HUES48 (cell line): ENCODE measurements around the gene FAM151A.
A peak's percentile ranks its signal among the peaks of the same experiment; 100 is the strongest.

Experiments
- H3K27ac ChIP-seq: one replicate; pipeline ENCODE4 v1.7.0; 2013; ENCODE audit warnings: low read depth, low read length, inconsistent platforms
- H3K27me3 ChIP-seq: 2 replicates; pipeline ENCODE4 v1.6.1; 2013; ENCODE audit warnings: mild to moderate bottlenecking, low read length; ENCODE audit not compliant: control insufficient read depth, insufficient read depth
- H3K36me3 ChIP-seq: 2 replicates; pipeline ENCODE4 v1.6.1; 2013; ENCODE audit warnings: low read length; ENCODE audit not compliant: control insufficient read depth, insufficient read depth
- H3K4me1 ChIP-seq: 2 replicates; pipeline ENCODE4 v1.6.1; 2013; ENCODE audit warnings: mild to moderate bottlenecking, low read length; ENCODE audit not compliant: control insufficient read depth, insufficient read depth
- H3K4me3 ChIP-seq: 2 replicates; pipeline ENCODE4 v1.5.1; 2013; ENCODE audit warnings: mild to moderate bottlenecking, low read depth, low read length
- H3K9ac ChIP-seq: 2 replicates; pipeline ENCODE4 v1.6.1; 2013; ENCODE audit warnings: mild to moderate bottlenecking, low read depth, low read length, moderate library complexity
- H3K9me3 ChIP-seq: 2 replicates; pipeline ENCODE4 v1.6.1; 2013; ENCODE audit warnings: low read length; ENCODE audit not compliant: control insufficient read depth, insufficient read depth

FAM151A gene

DNA sequence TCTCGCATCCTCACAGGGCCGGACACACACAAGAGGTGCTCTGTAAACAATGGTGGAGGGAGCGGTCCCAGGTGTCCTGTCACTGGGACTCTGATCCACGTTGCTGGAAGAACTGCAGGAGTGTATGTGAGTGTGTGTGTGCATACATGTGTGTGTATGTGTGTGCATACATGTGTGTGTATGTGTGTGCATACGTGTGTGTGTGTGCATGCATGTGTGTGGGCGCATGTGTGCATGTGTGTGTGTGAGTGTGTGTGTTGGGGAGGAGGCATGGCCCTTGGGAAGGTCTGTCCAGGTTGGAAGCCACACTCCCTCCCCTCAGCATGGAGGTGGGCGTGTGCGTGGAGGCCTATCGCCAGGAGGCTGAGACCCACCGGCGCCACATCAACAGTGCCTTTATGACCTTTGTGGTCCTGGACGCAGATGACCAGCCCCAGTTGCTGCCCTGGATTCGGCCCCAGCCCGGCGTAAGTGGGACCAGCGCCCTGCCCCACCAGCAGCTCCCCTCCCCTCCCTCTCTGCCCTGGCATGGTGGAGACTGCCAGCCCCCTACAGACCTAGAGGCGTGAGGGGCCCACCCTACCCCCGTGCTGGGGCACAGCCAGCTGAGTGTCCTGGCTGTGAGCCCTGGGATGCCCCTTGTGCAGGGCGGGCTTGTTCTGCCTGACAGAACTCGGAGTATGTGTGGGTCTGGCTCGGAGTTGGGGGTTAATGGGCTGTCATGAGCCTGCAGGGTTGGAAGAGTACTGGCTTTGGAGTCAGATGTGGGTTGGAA, 22.2 kb downstream of the FAM151A start:
- H3K36me3 ChIP-seq = no peaks in the 10 kb centered on the region
- H3K4me1 ChIP-seq = peaks cover 7% of the 10 kb centered on the region; the same call in 1 of the 2 replicates
- H3K9ac ChIP-seq = no peak overlapping the region
- no peak overlapping the region for H3K4me3 ChIP-seq
- no peaks in the 10 kb centered on the region for H3K27me3 ChIP-seq
- H3K9me3 ChIP-seq = no peaks in the 10 kb centered on the region
- no peak overlapping the region for H3K27ac ChIP-seq

DNA sequence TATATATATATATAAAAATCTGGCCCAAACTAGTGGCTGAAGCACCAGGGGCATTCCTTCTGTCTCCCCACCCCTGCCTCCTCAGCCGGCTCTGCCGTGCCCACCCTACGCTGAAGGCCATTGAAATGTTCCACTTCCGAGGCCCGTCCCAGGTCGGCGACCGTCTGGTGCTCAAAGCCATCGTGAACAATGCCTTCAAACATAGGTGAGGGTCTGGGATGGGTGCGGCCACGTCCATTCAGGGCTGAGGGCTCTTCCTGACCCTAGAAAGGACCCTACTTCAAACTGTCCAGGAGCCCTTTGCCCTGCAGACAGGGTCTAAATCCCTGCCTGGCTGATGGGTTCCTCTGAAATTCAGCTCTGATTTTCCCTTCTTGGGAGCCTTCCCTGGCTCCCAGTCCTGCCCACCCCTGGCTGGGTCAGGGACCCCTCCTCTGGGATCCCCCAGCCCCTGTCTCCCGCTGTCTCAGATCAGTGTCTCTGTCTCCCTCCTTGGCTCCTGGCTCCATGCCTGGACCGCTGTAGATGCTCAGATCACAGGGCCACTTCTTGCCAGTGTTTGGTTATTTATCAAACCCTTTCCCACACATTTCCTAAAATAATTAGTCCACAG, 24.0 kb downstream of the FAM151A start:
- Histone ChIP-seq H3K27me3 (no peaks in the 10 kb centered on the region), H3K27ac (no peak overlapping the region), H3K4me3 (no peak overlapping the region), H3K9ac (no peak overlapping the region), H3K9me3 (no peaks in the 10 kb centered on the region), H3K4me1 (peaks cover 7% of the 10 kb centered on the region; the same call in 1 of the 2 replicates), H3K36me3 (no peaks in the 10 kb centered on the region)

DNA sequence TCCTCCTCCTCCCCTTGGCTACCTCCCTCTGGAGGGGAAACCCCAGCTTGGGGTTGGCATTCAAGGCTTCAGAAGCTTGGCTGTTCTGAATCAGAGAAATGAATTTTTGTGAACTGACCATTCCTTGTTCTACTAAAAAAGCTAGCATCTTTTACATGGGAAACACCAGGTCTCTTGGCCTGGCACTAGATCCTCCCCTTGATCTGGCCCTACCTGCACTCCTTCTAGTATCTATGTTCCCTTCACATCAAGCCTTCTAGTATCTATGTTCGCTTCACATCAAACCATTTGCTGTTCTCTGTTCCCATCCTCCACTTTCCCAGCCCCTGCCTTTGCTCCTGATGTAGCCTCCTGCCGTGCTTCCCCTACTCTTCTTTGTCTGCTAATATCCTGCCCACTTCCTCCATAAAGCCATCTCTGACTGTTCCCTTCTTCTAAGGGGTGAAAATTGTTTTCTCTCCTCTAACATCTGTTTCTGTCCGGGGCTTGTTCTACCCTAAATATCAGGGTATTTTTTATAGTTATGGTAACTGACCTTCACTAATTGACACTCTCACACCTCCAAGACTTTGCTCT, 25.8 kb downstream of the FAM151A start:
- Histone ChIP-seq H3K9me3 (no peaks in the 10 kb centered on the region), H3K4me1 (peaks cover 7% of the 10 kb centered on the region; the same call in 1 of the 2 replicates), H3K27me3 (no peaks in the 10 kb centered on the region), H3K4me3 (no peak overlapping the region), H3K27ac (peak overlapping the region; percentile 26), H3K9ac (no peak overlapping the region), H3K36me3 (no peaks in the 10 kb centered on the region)

DNA sequence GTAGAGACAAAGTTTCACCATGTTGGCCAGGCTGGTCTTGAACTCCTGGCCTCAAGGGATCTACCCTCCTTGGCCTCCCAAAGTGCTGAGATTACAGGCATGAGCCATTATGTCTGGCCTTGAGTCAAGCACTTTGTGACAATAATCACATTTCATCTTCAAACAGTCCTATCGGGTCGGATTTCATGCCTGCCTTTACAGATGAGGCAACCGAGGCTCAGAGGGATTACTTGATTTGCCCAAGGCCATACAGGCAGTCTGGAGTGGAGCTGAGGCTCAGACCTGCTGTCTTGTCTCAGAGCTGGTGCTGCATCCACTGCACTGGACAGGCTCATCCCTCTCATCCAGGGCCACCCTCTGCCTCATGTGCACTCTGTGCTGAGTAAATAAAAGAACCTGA, 26.6 kb downstream of the FAM151A start:
- H3K4me1 ChIP-seq = peaks cover 7% of the 10 kb centered on the region; the same call in 1 of the 2 replicates
- H3K27ac ChIP-seq = no peak overlapping the region
- H3K9me3 ChIP-seq = no peaks in the 10 kb centered on the region
- H3K27me3 ChIP-seq = no peaks in the 10 kb centered on the region
- no peak overlapping the region for H3K9ac ChIP-seq
- H3K36me3 ChIP-seq = no peaks in the 10 kb centered on the region
- H3K4me3 ChIP-seq = no peak overlapping the region

DNA sequence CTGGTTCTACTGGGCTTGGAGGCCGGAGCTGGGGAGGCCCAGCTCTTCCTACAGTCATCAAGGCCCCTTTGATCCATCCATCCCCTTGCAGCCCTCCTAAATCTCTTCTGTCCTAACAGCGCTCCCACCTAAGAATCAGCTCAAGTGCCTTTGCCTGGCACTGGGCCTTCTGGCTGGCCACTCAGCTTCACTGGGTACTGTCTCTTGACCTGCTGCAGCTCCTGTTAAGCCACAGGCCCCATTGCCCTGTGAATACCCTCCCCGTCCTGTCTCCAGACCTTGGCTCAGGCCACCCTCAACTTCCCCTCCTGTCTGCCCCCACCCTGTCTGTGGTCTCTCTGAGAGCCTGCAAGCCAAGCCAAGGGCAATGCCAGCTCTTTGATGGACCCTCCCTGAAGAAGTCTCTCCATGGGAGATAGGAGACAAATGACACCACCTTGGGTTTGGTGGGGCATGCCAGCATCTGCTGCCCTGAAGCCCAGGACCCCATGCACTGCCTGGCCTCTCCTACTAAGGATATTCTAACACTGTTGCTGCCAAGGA, 27.3 kb downstream of the FAM151A start:
- H3K9ac ChIP-seq = no peak overlapping the region

DNA sequence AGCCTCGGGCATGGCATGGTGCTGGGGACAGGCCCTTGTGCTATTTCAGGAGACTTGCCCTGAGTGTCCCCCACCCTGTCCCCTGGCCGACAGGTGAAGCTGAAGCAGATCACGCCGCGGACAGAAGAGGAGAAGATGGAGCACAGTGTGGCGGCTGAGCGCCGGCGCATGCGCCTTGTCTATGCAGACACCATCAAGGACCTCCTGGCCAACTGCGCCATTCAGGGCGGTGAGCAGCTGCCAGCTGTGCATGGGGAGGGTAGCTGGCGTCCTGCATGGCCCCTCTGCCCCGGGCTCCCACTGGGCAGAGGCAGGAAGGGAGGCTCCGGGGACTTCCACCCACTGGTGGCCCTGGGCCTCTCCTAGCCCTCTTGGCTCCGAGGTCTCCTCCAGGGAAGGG, 28.9 kb downstream of the FAM151A start:
- H3K4me3 ChIP-seq = no peak overlapping the region
- no peaks in the 10 kb centered on the region for H3K27me3 ChIP-seq
- no peak overlapping the region for H3K9ac ChIP-seq
- no peak overlapping the region for H3K27ac ChIP-seq
- H3K36me3 ChIP-seq = no peaks in the 10 kb centered on the region
- H3K9me3 ChIP-seq = no peaks in the 10 kb centered on the region
- H3K4me1 ChIP-seq = peaks cover 16% of the 10 kb centered on the region

More for the DNA sequence above, 27.3 kb downstream of the FAM151A start:
- no peaks in the 10 kb centered on the region for H3K36me3 ChIP-seq
- no peaks in the 10 kb centered on the region for H3K9me3 ChIP-seq
- no peak overlapping the region for H3K4me3 ChIP-seq
- H3K27ac ChIP-seq = no peak overlapping the region
- peaks cover 7% of the 10 kb centered on the region; the same call in 1 of the 2 replicates for H3K4me1 ChIP-seq
- no peaks in the 10 kb centered on the region for H3K27me3 ChIP-seq

DNA sequence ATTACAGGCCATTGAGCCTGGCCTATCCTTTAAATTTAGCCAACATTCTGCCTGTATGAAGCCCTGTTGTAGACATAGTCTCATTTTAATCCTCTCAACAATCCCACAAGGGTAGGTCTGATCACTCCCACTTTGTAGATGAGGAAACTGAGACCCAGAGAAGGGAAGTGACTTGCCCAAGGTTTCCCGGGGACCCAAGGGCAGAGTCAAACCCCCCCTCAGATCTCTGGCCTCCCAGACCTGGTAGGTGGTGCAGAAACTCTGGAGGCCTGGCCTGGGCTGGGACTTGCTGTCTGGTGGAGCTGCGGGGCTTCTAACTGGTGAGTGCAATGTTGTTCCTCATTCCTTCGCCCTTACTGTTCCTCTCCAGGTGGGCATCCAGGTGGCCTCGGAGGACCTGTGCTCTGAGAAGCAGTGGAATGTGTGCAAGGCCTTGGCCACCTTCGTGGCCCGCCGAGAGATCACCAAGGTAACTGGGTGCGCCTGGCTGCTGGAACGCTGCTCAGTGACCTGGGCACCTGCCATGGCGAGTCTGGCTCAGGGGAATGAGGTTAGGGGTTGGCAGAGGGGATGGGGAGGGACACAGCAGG, 29.7 kb downstream of the FAM151A start:
- no peaks in the 10 kb centered on the region for H3K9me3 ChIP-seq
- no peaks in the 10 kb centered on the region for H3K27me3 ChIP-seq
- H3K4me1 ChIP-seq = peaks cover 16% of the 10 kb centered on the region
- no peak overlapping the region for H3K4me3 ChIP-seq
- H3K36me3 ChIP-seq = no peaks in the 10 kb centered on the region
- no peak overlapping the region for H3K9ac ChIP-seq
- H3K27ac ChIP-seq = no peak overlapping the region

DNA sequence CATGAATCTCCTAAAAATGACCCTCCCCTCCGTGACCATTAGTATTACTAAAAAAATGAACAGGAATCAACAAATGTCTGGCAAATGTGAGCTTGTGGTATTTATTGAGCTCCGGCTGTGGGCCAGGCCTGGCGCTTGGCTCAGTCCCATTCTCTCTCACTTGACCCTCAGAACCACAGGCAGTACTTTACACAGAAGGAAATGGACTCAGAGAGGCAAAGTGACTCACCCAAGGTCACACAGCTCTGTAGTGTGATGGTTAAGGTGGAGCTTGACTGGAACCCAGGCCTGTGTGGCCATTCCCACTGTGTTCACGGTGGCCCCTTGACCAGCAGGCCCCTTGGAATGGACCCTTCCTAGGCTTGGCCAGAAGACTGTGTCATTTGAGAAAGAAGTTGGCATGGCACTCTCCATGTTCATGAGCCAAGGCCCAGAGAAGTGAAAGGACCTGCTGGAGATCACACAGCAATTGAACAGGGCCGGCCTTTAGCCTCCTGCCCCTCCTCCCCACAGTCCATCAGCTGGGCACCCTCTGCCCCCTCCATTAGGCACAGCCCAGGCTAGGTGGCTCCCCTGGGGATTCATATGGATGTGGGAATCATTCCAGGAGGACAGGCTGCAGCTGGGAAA, 32.1 kb downstream of the FAM151A start:
- Histone ChIP-seq H3K36me3 (no peaks in the 10 kb centered on the region), H3K27me3 (no peaks in the 10 kb centered on the region), H3K9me3 (no peaks in the 10 kb centered on the region), H3K27ac (no peak overlapping the region), H3K4me1 (peaks cover 9% of the 10 kb centered on the region), H3K9ac (no peak overlapping the region), H3K4me3 (no peak overlapping the region)

DNA sequence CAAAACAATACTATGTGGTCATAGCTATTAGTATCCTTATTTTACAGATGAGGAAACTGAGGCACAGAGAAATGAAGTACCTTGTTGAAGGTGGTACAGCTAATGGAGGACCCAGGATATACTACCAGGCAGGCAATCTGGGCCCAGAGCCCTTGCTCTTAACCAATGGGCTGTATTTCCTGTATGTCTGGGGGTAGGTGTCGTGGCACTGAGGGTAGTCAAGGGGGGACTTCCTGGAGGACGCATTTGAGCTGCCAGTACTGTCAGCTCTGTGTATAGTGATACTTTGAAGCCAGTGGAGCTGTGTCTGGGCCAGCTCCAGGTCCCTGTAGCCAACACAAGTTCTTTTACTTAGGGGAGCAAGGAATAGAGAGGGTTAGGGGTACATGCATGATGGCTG, 34.9 kb downstream of the FAM151A start:
- Histone ChIP-seq H3K4me1 (peaks cover 11% of the 10 kb centered on the region), H3K36me3 (no peaks in the 10 kb centered on the region), H3K4me3 (no peak overlapping the region), H3K9ac (no peak overlapping the region), H3K27ac (no peak overlapping the region), H3K27me3 (no peaks in the 10 kb centered on the region), H3K9me3 (no peaks in the 10 kb centered on the region)

DNA sequence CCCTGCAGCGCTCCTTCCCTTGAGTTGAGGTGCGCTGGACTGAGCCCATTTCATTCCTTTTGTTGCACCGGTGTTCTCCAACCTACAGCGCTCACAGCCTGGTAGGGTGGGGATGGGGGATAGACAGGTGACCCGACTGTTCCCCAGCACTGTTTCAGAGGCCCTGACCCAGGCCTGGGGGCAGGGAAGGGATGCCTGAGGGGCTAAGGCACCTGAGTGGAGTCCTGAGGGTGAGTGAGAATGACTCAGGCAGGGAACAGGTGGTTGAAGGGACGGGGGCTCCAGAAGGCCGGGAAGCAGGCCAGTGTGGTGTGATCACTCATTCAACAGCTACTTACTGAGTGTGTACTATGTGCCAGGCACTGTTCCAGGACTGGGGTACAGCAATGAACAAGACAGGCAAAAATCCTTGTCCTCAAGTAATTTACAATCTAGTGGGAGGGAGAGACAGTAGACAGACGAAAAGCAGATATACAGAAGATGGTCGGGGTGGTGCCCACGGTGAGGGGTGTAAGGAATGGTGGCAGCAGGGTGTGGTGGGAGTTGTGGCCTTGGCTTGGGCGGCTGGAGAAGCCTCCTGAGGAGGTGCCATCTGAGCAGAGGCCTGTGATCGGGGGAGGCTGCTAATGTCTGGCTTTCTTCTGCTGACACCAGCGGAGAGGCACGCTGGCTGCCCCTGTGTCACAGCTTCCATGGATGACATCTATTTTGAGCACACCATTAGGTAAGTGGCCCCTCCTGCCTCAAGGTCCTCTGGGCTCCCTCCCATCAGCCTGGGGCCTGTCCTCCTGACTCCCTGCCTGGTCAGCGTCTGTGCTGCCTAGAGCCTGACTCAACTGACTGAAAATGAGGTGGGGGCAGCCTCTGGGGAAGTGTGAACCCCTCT, 37.9 kb downstream of the FAM151A start:
- Histone ChIP-seq H3K4me1 (peaks cover 23% of the 10 kb centered on the region), H3K4me3 (no peak overlapping the region), H3K9ac (no peak overlapping the region), H3K36me3 (no peaks in the 10 kb centered on the region), H3K27ac (no peak overlapping the region), H3K9me3 (no peaks in the 10 kb centered on the region), H3K27me3 (no peaks in the 10 kb centered on the region)
